HepG2 (cell line): ENCODE results near the gene PITRM1. TPM values are rescaled to one million over a fixed set of nuclear protein-coding genes. Genes with fewer than 3 reads are reported as not detected.

ENCODE experiments used
- ATAC-seq: fragments of 200-7000 bp; cut with Tn5 transposase; 3 replicates; pipeline ENCODE4 v1.9.1; 2020; ENCODE audit warnings: mild to moderate bottlenecking, moderate library complexity
- BruUV-seq: library from RNA; stranded (reverse); fragments of 400-500 nt; replicated peaks from 2 replicates; lab custom pipeline; 2021; lab: Mats Ljungman, UMichigan
- CTCF ChIA-PET: fragments of 300-600 bp; formaldehyde crosslinking; extraction: SDS; loops from one replicate; lab custom pipeline; 2021; ENCODE audit warnings: low total read pairs, inconsistent platforms, low intra/inter-chr PET ratio; lab: Yijun Ruan, JAX
- POLR2A ChIA-PET: fragments of 350-600 bp; sonication (Branson Sonifier 250); formaldehyde crosslinking; loops from one replicate; lab custom pipeline; 2020; ENCODE audit warnings: antibody characterized with exemption, inconsistent platforms; lab: Yijun Ruan, JAX
- DNase-seq: peaks from one replicate; pipeline ENCODE4 v3.0.0-alpha.2; 2015; ENCODE audit warnings: low spot score
- FAIRE-seq: peaks from 3 replicates; lab custom pipeline; 2011; peaks lifted over from hg19 to GRCh38; lab: Jason Lieb, UNC
- H2AFZ ChIP-seq: one replicate; pipeline ENCODE4 v1.6.1; 2011; ENCODE audit warnings: low read length, inconsistent platforms
- H3K27ac ChIP-seq: fragments of 300-600 bp; 3 replicates; pipeline ENCODE4 v1.8.0; 2011; ENCODE audit warnings: mixed run types, mild to moderate bottlenecking, mixed read lengths, low read length, inconsistent platforms; ENCODE audit not compliant: insufficient read depth; ENCODE audit errors: extremely low read length
- H3K27me3 ChIP-seq, 2 experiments: fragments of 200-600 bp in 1 of 2; 2 replicates in 1 of 2; 3 replicates in 1 of 2; pipeline versions ENCODE4 v1.6.0 to v1.8.0; 2011; ENCODE audit warnings: low read length in 2 of 2, mild to moderate bottlenecking in 2 of 2, moderate library complexity in 2 of 2, inconsistent platforms in 1 of 2; ENCODE audit not compliant: insufficient read depth in 2 of 2, control insufficient read depth in 1 of 2
- H3K36me3 ChIP-seq, 2 experiments: fragments of 200-600 bp in 1 of 2; replicated peaks in 1 of 2; 2 replicates in 1 of 2; 3 replicates in 1 of 2; pipeline versions ENCODE4 v1.5.1 to v1.8.0; 2011; ENCODE audit warnings: low read length in 2 of 2, inconsistent platforms in 1 of 2; ENCODE audit not compliant: insufficient read depth in 2 of 2, control insufficient read depth in 1 of 2
- H3K4me1 ChIP-seq: 2 replicates; pipeline ENCODE4 v1.5.1; 2012; ENCODE audit warnings: low read length, inconsistent platforms; ENCODE audit not compliant: insufficient read depth
- H3K4me2 ChIP-seq: 2 replicates; pipeline ENCODE4 v1.6.0; 2011; ENCODE audit warnings: low read depth, low read length, inconsistent platforms
- H3K4me3 ChIP-seq, 3 experiments: fragments of 200-600 bp in 1 of 3; sonication (generic), shearing (Covaris generic) in 1 of 3; replicated peaks in 1 of 3; 2 replicates each; pipeline ENCODE4 v1.5.1; 2011 to 2016; ENCODE audit warnings: low read length in 3 of 3, inconsistent platforms in 2 of 3, low read depth in 2 of 3, mild to moderate bottlenecking in 2 of 3, control low read depth in 1 of 3, mixed read lengths in 1 of 3; ENCODE audit not compliant: insufficient read depth in 1 of 3
- H3K79me2 ChIP-seq: one replicate; pipeline ENCODE4 v1.6.1; 2011; ENCODE audit warnings: low read length, inconsistent platforms; ENCODE audit not compliant: insufficient read depth
- H3K9ac ChIP-seq: 2 replicates; pipeline ENCODE4 v1.6.0; 2011; ENCODE audit warnings: mild to moderate bottlenecking, low read depth, low read length, inconsistent platforms; ENCODE audit not compliant: insufficient read depth
- H3K9me3 ChIP-seq: 2 replicates; pipeline ENCODE4 v1.5.1; 2012; ENCODE audit warnings: mild to moderate bottlenecking, low read length
- H4K20me1 ChIP-seq: 2 replicates; pipeline ENCODE4 v1.6.0; 2011; ENCODE audit warnings: inconsistent platforms, mild to moderate bottlenecking, low read length, moderate library complexity; ENCODE audit not compliant: insufficient read depth
- DMTF1 ChIP-seq: sonication (generic); formaldehyde crosslinking; IDR thresholded peaks from 2 replicates; pipeline ENCODE4 v1.4.0; 2020; ENCODE audit warnings: mild to moderate bottlenecking, missing genetic modification reagents
- ERF ChIP-seq: IDR thresholded peaks from 2 replicates; pipeline ENCODE4 v1.6.1; 2018; ENCODE audit warnings: missing biosample characterization, missing genetic modification reagents
- GMEB1 ChIP-seq: sonication (generic); formaldehyde crosslinking; IDR thresholded peaks from 2 replicates; pipeline ENCODE4 v1.5.1; 2020; ENCODE audit warnings: missing genetic modification reagents, mild to moderate bottlenecking, borderline replicate concordance
- IRX3 ChIP-seq: sonication (generic); formaldehyde crosslinking; IDR thresholded peaks from 2 replicates; pipeline ENCODE4 v1.8.1; 2023; ENCODE audit warnings: mild to moderate bottlenecking, low read depth, missing genetic modification reagents, borderline replicate concordance
- RAD21 ChIP-seq: fragments of 450-650 bp; formaldehyde crosslinking; IDR thresholded peaks from 2 replicates; pipeline ENCODE4 v1.5.0; 2020; ENCODE audit warnings: mild to moderate bottlenecking
- RARG ChIP-seq: sonication (generic); formaldehyde crosslinking; IDR thresholded peaks from 2 replicates; pipeline ENCODE4 v1.4.0; 2020; ENCODE audit warnings: low read depth, mild to moderate bottlenecking, missing genetic modification reagents
- RFX1 ChIP-seq: fragments of 450-650 bp; IDR thresholded peaks from 2 replicates; pipeline ENCODE4 v1.6.1; 2017
- TMF1 ChIP-seq: sonication (generic); formaldehyde crosslinking; IDR thresholded peaks from 2 replicates; pipeline ENCODE4 v1.8.1; 2022; ENCODE audit warnings: low read depth, missing genetic modification reagents
- ZNF121 ChIP-seq: sonication (generic); formaldehyde crosslinking; IDR thresholded peaks from 2 replicates; pipeline ENCODE4 v1.5.0; 2020; ENCODE audit warnings: mild to moderate bottlenecking, missing genetic modification reagents
- ZNF619 ChIP-seq: sonication (generic); formaldehyde crosslinking; IDR thresholded peaks from 2 replicates; pipeline ENCODE4 v1.4.0; 2020; ENCODE audit warnings: mild to moderate bottlenecking, missing genetic modification reagents
- ZNF639 ChIP-seq: conservative IDR thresholded peaks from 2 replicates; pipeline ENCODE4 v1.6.1; 2018; ENCODE audit warnings: missing genetic modification reagents
- ZNF775 ChIP-seq: sonication (generic); formaldehyde crosslinking; IDR thresholded peaks from 2 replicates; pipeline ENCODE4 v1.4.0; 2020; ENCODE audit warnings: missing genetic modification reagents, mild to moderate bottlenecking, moderate library complexity, borderline replicate concordance
- ZNF777 ChIP-seq: sonication (generic); formaldehyde crosslinking; IDR thresholded peaks from 2 replicates; pipeline ENCODE4 v1.4.0; 2020; ENCODE audit warnings: missing genetic modification reagents
- WGBS: methylation state at CpG from one replicate; pipeline ENCODE4 v1.1.6; 2017; ENCODE audit warnings: low lambda C conversion rate; 5-methylcytosine and 5-hydroxymethylcytosine counted together
- in situ Hi-C: cut with HindIII; loops from 2 replicates; pipeline ENCODE4 v1.10.0; 2017; ENCODE audit warnings: low pct_unique_long_range_greater_than_20kb; ENCODE audit not compliant: extremely low pct_ligation_motif_present
- intact Hi-C: fragments of 100-400 bp; cut with micrococcal nuclease; formaldehyde crosslinking; loops from one replicate; pipeline ENCODE4 v1.10.0; 2022; ENCODE audit not compliant: unreplicated experiment
- polyA plus RNA-seq, 8 experiments: library from polyadenylated mRNA; depleted of rRNA in 3 of 8; stranded (reverse) in 7 of 8; unstranded in 1 of 8; fragments of >200 nt; fragmentation: Illumina TruSeq in 4 of 8; extraction: Trizol in 4 of 8; gene quantifications; 2 replicates each; pipeline versions ENCODE4 v1.2.1 to v1.2.3, GENCODE V29; 2011 to 2016; ENCODE audit warnings: low read depth in 4 of 8, missing spikeins in 1 of 8, mixed read lengths in 1 of 8; ENCODE audit not compliant: insufficient read depth in 1 of 8
- total RNA-seq, 5 experiments: library from RNA; depleted of rRNA; stranded (reverse); fragments of >200 nt; fragmentation: Illumina TruSeq; extraction: Trizol; gene quantifications; 2 replicates each; pipeline ENCODE4 v1.2.3, GENCODE V29; 2016; ENCODE audit warnings: low read depth in 1 of 5

The PITRM1 gene
- total and polyA plus RNA-seq, 2 of the 13 experiments (the other 11 are each of a cell fraction or from before 2014, with no cell fraction given) = 16.4 to 29.0 TPM

GRCh38 chr10:3122486-3123205 lies 49.9 kb downstream of the PITRM1 start:
- H3K27me3 ChIP-seq = no peaks in the 10 kb centered on the region
- 78% methylated on average over 11 of the region's 27 CpGs for WGBS
- no peak overlapping the region for H3K4me3 ChIP-seq
- H3K9me3 ChIP-seq = no peaks in the 10 kb centered on the region
- no peaks in the 10 kb centered on the region for H3K36me3 ChIP-seq
- FAIRE-seq = no peak
- intact Hi-C loops = no loop called here
- H4K20me1 ChIP-seq = no peaks in the 10 kb centered on the region
- no peak overlapping the region for H3K4me2 ChIP-seq
- ATAC-seq = no peak
- no peak overlapping the region for H3K27ac ChIP-seq
- H2AFZ ChIP-seq = no peak overlapping the region
- no TSS peak for BruUV-seq
- CTCF ChIA-PET = no interaction called here
- no peaks in the 10 kb centered on the region for H3K4me1 ChIP-seq
- no peaks in the 10 kb centered on the region for H3K79me2 ChIP-seq
- H3K9ac ChIP-seq = no peak overlapping the region
- no peak for DNase-seq
- in situ Hi-C loops = no loop called here
- TF ChIP-seq ERF (no peak), GMEB1 (CRISPR knock-in tag) (no peak), IRX3 (CRISPR knock-in tag) (no peak), ZNF777 (CRISPR knock-in tag) (no peak)
- POLR2A ChIA-PET = no interaction called here

GRCh38 chr10:3122034-3122433 lies 50.5 kb downstream of the PITRM1 start:
- Histone ChIP-seq H3K79me2 (no peaks in the 10 kb centered on the region), H3K9me3 (no peaks in the 10 kb centered on the region), H3K27me3 (no peaks in the 10 kb centered on the region), H4K20me1 (no peaks in the 10 kb centered on the region), H3K4me3 (no peak overlapping the region), H3K4me1 (no peaks in the 10 kb centered on the region), H3K36me3 (no peaks in the 10 kb centered on the region), H3K4me2 (no peak overlapping the region), H3K27ac (no peak overlapping the region), H3K9ac (no peak overlapping the region), H2AFZ (no peak overlapping the region)
- ATAC-seq (no peak), DNase-seq (no peak), FAIRE-seq (no peak)
- WGBS = 82% methylated on average over 14 of the region's 14 CpGs
- in situ Hi-C loops (no loop called here), intact Hi-C loops (no loop called here)
- no TSS peak for BruUV-seq
- ChIA-PET POLR2A (no interaction called here), CTCF (no interaction called here)
- TF ChIP-seq ZNF619 (CRISPR knock-in tag) = no peak
- no peak for TF ChIP-seq ZNF121 (CRISPR knock-in tag)
- TF ChIP-seq ZNF639 (CRISPR knock-in tag) = no peak
- TF ChIP-seq RARG = no peak
- no peak for TF ChIP-seq DMTF1 (CRISPR knock-in tag)
- TF ChIP-seq RFX1 = no peak
- TF ChIP-seq TMF1 (CRISPR knock-in tag) = no peak
- TF ChIP-seq ZNF775 = no peak
- no peak for TF ChIP-seq RAD21
